Fibroblast of skin of scalp (primary cell): ENCODE results near the gene ZNF70.
"Not testable (repeated sequence)": the region's sequence is repeated elsewhere in the genome, so short reads cannot be mapped to it uniquely, and the experiment has no call there.

Source experiments
- DNase-seq: peaks from one replicate; pipeline ENCODE4 v3.0.0-alpha.2; 2013

The ZNF70 gene

GRCh38 chr22:23756891-23757290 lies 6.0 kb upstream of the ZNF70 start:
- DNase-seq = no peak

DNA sequence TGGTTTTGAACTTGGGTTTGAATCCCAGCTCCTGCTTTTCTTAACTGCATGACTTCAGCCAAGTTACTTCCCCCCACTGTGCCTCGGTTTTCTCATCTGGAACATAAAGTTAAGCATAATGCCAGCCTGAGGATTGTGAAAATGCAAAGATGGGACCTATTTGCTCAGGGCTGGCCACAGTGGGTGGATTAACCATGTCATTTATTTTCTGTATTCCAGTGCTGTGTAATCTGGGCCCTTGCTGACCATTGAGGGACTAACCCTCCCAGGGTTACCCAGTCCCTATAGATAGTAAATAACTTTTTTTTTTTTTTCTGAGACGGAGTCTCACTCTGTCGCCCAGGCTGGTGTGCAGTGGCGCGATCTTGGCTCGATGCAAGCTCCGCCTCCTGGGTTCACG lies 4.8 kb upstream of the ZNF70 start:
- DNase-seq = no peak

DNA sequence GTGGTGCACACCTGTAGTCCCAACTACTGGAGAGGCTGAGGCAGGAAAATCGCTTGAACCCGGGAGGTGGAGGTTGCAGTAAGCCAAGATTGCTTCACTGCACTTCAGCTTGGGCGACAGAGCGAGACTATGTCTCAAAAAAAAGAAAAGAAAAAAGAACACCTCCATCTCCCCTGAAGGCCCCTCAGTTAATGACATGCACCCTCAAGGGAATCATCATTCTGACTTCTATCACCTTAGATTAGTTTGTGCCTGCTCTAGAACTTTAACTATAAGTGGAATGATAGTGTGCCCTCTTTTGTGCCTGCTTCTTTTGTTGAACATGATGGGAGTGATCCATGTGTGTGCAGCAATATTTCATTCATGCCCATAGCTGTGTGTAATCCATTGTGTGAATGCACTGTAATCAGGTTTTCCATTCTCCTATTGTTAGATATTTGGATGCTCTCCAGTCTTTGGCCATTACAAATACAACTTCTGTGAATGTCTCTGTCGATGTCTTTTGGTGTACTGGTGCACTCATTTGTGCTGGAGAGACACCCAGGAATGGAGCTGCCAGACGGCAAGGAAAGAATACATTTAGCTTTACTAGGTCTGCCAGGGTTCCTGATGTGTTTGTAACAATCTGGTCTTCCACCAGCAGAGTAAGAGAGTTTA lies 4.2 kb upstream of the ZNF70 start:
- DNase-seq = no peak

- DNase-seq = no peak
Measured at GRCh38 chr22:23754220-23754919, 3.5 kb upstream of the ZNF70 start, which contains the start of gene VPREB3. VPREB3 (minus strand) TSS chr22:23754425; CDS start chr22:23754363, 62 bp downstream.

GRCh38 chr22:23753385-23753784 lies 2.5 kb upstream of the ZNF70 start:
- DNase-seq = no peak

- no peak for DNase-seq
Measured at GRCh38 chr22:23752750-23753149, 1.8 kb upstream of the ZNF70 start.

- no peak for DNase-seq
Measured at GRCh38 chr22:23752090-23752691, 1.3 kb upstream of the ZNF70 start.

DNA sequence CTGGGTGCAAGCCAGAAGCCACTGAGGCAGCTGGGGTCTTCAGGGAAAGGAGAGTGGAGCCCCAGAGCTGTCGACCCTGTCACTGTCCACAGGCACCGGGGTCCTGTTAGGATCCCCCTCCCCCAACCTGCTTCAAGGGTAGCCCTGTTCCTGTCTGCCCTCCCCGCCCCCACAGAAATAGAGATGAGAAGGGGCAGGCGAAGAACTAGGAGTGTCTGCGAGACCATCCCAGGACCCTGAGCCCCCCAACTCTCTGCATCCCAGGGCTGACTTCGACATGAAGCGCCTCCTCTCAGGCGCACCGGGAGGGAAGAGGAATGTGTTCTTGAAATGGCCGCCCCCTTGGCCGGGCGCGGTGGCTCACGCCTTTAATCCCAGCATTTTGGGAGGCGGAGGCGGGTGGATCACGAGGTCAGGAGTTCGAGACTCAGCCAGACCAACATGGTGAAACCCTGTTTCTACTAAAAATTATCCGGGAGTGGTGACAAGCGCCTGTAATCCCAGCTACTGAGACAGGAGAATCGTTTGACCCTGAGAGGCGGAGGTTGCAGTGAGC lies 607 bp upstream of the ZNF70 start:
- DNase-seq = peak; percentile 49

DNA sequence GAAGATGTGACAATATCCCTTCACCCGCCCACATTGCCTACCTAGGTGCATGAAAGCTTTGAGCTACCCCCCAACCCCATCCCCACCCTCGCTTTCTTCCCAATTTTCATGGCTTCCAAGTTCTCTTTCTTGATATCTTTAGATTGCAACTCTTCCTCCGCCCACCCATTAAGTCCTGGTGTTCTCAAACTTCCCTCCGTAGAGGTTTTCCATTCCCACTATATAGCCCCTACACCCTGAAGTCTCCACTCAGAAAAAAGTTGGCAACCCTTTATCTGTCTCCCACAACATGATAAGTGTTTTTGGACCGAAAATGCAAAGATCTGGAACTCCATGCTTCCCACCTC lies 572 bp downstream of the ZNF70 start:
- DNase-seq = no peak

GRCh38 chr22:23749841-23750301 lies 1.0 kb downstream of the ZNF70 start:
- DNase-seq = no peak

- no peak for DNase-seq
Measured at GRCh38 chr22:23745791-23746190, 5.1 kb downstream of the ZNF70 start.

- no peak for DNase-seq
Measured at GRCh38 chr22:23744485-23744884, 6.4 kb downstream of the ZNF70 start.

- DNase-seq = no peak
Measured at GRCh38 chr22:23744001-23744400, 6.9 kb downstream of the ZNF70 start.

GRCh38 chr22:23743303-23743705 lies 7.6 kb downstream of the ZNF70 start:
- DNase-seq = no peak

DNA sequence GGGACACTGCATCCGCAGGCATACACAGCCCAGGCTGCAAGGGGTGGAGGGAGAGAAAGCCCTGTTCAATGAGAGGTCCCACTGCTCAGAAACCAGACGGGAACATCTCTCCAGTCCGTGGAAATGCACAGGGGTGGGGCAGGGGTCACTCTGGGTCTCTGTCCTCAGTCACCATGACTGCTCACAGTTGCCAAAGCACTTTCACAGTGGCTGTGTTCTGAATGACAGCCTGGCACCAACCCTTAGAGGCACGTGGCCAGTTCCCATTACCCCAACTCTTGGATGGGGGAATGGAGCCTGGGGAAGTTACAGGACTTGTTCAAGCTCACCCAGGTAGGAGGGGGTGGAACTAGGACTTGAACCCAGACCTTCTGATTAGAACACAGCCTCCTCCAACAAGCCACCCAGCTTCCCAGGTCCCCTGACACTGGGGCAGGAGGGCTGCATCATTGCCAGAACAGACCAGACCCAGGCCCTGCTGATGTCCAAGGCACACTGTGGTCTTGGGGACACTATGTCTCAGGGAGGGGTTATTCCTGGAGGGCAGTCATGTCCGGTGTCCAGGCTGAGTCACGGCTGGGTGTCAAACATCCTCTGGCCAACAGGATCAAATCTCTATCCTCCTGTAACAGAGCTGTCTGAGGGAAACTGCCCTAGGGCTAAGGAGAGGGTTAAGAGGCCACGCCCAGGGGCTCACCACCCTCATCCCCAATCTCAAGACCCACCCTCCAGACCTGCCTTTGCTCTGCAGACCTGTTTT lies 8.2 kb downstream of the ZNF70 start:
- no peak for DNase-seq

GRCh38 chr22:23737696-23738095 lies 13.2 kb downstream of the ZNF70 start:
- DNase-seq = no peak

GRCh38 chr22:23728108-23728507 lies 22.8 kb downstream of the ZNF70 start:
- DNase-seq = not testable (repeated sequence)

- no peak for DNase-seq
Measured at GRCh38 chr22:23722724-23723123, 28.2 kb downstream of the ZNF70 start.

DNA sequence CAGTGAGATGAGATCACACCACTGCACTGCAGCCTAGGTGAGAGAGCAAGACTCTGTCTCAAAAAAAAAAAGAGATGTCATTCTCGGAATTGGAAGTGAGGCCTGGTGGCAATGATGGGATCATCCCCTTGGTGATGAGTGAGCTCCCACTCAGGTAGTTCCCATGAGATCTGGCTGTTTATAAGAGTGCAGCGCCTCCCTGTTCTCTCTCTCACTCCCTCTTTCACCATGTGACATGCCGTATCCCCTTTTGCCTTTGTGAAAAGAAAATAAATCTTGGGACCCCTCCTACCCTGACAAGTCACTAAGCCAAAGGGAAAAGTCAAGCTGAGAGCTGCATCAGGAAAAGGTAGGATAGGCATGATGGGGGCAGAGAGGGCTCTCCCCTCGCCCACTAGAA lies 28.8 kb downstream of the ZNF70 start:
- DNase-seq = no peak

DNA sequence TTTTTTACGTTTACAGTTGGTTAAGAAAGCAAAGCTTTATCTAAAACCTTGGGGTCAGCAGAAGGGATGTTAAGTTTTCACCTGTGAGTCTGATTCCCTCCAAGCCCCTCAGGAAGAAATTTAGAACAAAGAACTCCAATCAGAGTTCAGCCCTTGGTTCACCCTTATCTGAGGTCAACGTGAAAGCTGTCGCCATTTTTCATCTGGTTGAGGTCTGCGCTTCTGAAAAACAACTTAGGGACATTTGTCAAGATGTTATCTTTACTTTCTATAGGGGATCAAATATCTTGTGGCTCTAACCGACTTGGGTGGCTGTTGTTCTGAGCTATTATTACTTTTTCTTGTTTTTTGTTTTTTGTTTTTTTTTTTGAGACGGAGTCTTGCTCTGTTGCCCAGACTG lies 30.1 kb downstream of the ZNF70 start:
- DNase-seq = no peak

DNA sequence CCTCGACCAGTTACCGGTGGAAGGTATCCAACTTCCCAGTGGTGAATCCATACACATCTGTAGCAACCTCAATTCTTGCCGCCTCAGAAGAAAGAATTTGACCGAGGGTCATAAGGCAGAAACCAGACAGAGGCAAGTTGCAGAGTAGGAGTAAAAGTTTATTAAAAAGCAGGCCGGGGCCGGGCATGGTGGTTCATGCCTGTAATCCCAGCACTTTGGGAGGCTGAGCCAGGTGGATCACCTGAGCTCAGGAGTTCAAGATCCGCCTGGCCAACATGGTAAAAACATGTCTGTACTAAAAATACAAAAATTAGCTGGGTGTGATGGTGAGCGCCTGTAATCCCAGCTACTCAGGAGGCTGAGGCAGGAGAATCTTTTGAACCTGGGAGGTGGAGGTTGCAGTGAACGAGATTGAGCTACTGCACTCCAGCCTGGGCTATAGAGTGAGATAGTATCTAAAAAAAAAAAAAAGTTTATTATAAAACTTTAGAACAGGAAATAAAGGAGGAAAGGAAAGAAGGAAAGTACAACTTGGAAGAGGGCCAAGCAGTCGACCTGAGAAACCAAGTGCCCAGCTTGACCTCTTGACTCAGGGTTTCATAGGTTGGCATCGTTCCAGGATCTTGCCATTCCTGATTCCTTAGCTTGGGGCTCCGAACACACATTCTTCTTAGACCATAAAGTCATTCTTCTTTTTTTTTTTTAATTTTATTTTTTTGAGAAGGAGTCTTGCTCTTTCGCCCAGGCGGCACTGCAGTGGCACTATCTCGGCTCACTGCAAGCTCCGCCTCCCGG lies 32.3 kb downstream of the ZNF70 start:
- no peak for DNase-seq
